Heart left ventricle (tissue), 13 donors: ENCODE results near the gene SH3TC1.

Experiments used
- POLR2A ChIP-seq, 2 donors: fragments of 450-650 bp; IDR thresholded peaks; one replicate each; pipeline ENCODE4 v1.6.1; 2017; ENCODE audit warnings: antibody characterized with exemption in 2 of 2, mild to moderate bottlenecking in 2 of 2, moderate library complexity in 2 of 2
- TF ChIP-seq, protein P1 (sequence below), 12 donors: fragments of 200-600 bp; sonication (generic) in 4 of 12; IDR thresholded peaks; one replicate each; pipeline versions ENCODE4 v1.5.0 to v1.8.0; 2018 to 2022; ENCODE audit warnings: antibody characterized with exemption in 12 of 12, mild to moderate bottlenecking in 5 of 12
- donor health status: ischemic (EF 13 %, LVEDD 7.1; RV severe dilation, severe dysfunction).
- donor health status: DM: no; HTN: yes; CAD: no.
- donor health status: DM: no; HTN: no; CAD: no.
- donor health status: ischemic (EF 25% LVEDD 6.9; RV normal size, moderate dysfunction).
- donor health status: ischemic (EF 25% LVEDD 5.7; RV mildly dilated, moderate dysfunction).
- donor health status: ischemic (EF 35%, LVEDD 5.7; RV mildly dilated, moderate dysfunction).
- donor health status: nonischemic (EF 11% LVEDD 7.7; RV severe dilation, severe dysfunction).
- donor health status: DM: yes; HTN: yes; CAD: no.
- donor health status: PGD.
- donor health status: ischemic (EF 29% LVEDD 5.4; RV normal size, mild dysfunction).
- donor health status: nonischemic (EF 23%, LVEDD 6.1; RV moderate dilation, normal function).

DNA sequence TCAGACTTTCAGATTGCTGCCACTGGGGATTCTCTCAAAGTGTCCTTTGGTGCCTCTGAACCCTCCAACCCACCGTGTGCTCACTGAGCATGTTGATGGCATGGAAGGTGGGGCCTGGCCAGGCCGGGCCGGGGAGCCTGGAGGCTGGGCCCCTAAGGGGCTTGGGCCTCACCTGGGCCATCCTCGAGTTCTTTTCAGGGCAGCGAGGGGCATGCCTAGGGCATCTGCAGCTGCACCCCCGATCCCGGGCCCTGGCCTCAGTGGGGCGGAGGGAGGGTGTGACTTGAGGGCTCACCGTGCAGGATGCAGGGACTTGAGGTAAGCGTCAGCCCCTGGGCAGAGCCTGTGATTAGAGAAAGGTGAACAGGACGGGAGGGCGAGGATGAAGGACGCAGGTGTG, 1.6 kb upstream of the SH3TC1 start:
- TF ChIP-seq, protein P1, sequence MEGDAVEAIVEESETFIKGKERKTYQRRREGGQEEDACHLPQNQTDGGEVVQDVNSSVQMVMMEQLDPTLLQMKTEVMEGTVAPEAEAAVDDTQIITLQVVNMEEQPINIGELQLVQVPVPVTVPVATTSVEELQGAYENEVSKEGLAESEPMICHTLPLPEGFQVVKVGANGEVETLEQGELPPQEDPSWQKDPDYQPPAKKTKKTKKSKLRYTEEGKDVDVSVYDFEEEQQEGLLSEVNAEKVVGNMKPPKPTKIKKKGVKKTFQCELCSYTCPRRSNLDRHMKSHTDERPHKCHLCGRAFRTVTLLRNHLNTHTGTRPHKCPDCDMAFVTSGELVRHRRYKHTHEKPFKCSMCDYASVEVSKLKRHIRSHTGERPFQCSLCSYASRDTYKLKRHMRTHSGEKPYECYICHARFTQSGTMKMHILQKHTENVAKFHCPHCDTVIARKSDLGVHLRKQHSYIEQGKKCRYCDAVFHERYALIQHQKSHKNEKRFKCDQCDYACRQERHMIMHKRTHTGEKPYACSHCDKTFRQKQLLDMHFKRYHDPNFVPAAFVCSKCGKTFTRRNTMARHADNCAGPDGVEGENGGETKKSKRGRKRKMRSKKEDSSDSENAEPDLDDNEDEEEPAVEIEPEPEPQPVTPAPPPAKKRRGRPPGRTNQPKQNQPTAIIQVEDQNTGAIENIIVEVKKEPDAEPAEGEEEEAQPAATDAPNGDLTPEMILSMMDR (IDR thresholded peaks at IDR 0.05) = no peak
- TF ChIP-seq POLR2A (IDR thresholded peaks at IDR 0.05) = no peak
